ENCODE measurements around the gene ADPGK.
"Not testable (repeated sequence)": the region's sequence is repeated elsewhere in the genome, so short reads cannot be mapped to it uniquely, and the experiment has no call there.

Gene ADPGK

DNA sequence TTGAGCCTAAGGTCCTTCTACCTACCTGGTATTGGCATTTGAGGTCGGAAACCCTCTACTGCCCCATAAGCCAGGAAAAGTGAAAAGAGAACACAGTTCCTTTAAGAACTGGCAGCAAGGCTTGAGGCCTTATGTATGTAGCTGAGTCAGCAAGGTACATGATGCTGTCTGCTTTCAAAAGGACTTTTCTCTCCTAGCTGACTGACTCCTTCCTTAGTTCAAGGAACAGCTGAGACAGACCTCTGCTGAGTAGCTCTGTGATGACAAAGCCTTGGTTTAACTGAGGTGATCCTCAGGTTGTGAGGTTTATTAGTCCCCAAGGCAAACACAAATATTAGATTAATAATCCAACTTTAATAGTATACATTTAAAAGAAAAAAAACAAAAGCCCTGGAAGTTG lies 45.8 kb downstream of the ADPGK start:
- DNase-seq = no peak

DNA sequence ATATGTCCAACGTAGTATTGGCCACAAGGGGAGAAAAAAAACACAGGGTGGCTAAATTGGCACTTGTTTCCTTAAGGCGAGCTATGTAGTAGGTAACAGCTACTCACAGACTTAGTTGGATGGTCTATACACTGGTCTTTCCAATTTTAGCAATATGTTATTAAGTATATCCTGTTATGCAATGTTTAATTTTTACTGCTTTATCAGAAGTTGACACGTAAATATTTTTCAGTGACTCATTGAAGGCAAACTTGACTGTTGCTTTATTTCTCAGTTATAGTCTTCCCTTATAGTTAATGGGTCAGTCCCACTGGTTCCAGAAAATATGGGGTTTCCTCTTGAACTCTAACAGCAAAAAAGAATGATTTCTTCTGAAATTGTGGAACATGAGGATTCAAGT lies 46.5 kb downstream of the ADPGK start:
- DNase-seq = no peak

DNA sequence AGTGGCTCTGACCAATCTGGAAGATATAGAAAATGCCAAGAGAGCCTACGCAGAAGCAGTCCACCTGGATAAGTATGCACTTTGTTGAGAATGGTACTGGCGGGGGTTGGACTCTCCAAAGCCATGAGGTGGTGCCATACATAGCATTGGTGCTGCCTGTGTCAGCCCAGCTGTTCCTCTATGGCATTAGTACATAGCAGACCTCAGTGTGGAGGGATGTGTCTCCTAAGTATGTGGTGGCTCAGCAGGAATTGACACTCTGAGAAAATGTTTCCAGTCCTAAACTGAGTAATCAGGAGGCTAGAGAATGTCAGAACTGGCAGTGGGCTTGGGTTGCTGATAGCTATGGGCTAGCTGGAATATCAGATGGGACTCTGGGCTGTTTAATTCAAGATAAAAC lies 48.4 kb downstream of the ADPGK start:
- DNase-seq = no peak

DNA sequence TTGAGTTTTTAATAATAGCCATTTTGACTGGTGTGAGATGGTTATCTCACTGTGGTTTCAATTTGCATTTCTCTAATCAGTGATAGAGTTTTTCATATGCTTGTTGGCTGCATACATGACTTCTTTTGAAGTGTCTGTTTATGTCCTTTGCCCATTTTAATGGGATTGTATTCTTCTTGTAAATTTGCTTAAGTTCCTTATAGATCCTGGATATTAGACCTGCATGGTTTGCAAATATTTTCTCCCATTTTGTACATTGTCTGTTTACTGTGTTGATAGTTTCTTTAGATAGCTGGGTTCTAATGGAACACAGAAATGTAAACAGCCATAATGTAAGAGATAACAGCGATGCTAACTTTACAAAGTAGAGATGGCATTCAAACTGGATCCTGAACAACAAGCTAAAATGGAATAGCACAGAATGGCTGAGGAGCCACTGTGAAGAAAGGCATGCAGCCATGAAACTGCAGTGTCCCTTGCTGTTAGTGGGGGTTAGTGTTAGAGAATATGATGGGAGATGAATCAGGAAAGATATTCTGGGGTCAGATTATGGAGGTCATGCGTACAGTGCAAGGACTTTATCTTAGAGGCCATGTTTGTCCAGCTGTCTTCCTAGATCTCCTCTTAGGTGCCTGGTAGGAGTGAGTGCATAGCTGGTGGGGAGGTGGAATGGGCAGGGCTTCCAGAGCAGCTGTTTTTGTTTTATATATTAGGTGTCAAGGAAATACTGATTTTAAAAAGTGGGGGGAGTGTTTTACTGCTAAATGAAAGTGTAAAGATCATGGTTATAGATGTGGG lies 49.4 kb downstream of the ADPGK start:
- DNase-seq = no peak

DNA sequence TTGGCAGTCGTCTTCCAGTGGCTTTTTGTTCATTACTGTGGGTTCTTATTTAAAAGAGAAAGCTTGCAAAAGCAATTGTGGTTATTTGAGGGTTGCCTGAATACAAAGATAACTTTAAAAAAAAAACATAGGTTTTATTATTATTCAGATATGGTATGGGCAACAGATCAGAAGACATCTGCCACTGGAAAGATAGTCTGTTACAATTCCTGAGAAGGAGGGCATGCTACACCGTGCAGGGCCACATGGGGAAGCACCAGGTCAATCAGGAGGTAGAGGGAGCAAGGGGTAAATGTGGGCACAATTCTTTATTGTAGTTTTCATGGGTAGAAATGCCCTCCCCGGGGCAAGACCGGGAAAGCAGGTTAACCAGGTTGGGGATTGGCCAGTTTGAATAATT lies 51.0 kb downstream of the ADPGK start:
- no peak for DNase-seq

DNA sequence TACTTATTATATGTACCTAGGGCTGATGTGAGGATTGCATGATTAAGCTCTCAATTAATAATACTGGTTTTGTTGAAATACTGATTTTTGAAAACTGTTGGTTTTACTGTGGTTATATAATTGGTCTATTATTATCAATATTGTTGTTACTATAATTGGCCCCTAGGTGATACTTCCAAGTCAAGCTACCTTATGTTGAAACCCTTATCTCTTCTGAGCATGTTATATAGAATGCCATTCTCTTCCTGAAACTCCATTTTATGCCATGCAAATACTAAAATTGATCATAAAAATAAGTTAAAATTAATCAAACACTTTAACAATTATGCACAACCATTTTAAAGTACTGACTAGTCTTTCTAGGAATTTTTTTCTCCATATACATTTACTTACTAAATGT lies 51.5 kb downstream of the ADPGK start:
- DNase-seq = no peak

DNA sequence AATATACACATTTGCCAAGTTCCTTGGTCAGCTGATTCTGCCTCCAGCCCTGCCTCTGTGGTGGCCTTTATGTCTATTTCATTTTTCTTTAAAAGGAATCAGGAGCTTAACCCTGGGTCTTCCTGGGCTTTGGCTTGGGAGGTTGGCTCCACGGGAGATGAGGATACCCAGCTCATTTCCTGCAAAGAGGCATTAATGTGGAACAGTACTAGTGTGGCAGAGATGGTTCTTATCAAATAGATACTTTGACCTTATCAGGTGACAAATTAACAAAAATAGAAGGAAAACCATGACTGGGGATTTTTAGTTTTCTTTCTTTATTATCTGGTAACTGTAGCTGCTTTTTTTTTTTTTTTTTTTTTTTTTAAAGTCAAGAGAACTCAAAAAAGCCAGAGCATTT lies 54.7 kb downstream of the ADPGK start:
- no peak for DNase-seq

DNA sequence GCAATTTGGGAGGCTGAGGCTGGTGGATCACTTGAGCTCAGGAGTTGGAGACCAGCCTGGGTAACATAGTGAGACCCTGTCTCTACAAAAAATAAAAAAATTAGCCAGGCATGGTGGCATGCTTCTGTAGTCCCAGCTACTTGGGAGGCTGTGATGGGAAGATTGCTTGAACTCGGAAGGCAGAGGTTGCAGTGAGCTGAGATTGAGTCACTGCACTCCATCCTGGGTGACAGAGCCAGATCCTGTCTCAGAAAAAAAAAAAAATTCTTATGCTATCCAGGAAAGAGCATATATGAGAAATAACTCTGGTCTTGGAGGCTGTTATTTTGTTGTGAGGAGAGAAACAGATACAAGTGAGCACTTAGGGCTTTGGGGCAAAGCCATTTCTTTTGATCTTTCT lies 55.3 kb downstream of the ADPGK start:
- not testable (repeated sequence) for DNase-seq

DNA sequence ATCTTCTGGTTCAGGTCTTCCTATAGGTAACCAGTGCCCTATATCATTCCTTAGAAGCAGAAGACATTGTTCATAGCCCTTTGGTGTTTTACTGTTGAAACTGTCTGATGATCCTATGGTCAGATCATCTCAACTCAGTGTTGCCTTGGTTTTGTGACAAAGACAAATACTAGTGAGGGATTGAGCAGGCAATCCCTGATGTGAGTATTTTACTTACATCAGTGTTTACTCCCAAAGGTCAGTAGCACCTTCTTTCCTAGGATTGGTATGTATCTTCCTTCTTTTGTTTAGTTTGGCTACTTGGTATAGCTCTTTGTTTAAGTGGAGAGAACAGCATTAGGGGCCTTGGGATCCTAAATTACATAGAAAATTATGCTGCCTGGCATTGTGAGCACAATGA lies 56.4 kb downstream of the ADPGK start:
- DNase-seq = no peak

DNA sequence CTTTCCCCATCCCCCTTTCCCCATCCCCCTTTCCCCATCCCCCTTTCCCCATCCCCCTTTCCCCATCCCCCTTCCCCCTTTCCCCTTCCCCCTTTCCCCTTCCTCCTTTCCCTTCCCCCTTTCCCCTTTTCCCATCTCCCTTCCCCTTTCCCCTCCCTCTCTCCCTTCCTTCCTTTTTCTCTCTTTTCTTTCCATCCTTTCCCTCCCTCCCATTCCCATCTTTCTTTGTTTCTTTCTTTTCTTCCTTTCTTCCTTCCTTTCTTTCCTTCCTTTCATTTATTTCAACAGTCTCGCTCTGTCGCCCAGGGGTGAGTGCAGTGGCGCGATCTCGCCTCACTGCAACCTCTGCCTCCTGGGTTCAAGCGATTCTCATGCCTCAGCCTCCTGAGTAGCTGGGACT lies 57.7 kb downstream of the ADPGK start:
- not testable (repeated sequence) for DNase-seq

DNA sequence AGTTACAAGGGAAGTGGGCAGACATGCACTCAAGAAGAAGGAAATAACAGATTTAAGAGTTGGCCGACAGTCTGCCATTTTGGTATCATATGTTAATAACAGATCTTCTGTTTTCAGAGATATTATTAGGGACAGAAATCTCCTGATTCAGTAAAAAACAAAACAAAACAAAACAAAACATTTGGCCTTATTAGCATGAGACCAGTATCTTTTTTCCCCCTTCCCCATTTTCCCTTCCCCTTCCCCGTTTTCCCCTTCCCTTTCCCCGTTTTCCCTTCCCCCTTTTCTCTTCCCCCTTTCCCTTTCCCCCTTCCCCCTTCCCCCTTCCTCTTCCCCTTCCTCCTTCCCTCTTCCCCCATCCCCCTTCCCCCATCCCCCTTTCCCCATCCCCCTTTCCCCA lies 58.1 kb downstream of the ADPGK start:
- DNase-seq = no peak

DNA sequence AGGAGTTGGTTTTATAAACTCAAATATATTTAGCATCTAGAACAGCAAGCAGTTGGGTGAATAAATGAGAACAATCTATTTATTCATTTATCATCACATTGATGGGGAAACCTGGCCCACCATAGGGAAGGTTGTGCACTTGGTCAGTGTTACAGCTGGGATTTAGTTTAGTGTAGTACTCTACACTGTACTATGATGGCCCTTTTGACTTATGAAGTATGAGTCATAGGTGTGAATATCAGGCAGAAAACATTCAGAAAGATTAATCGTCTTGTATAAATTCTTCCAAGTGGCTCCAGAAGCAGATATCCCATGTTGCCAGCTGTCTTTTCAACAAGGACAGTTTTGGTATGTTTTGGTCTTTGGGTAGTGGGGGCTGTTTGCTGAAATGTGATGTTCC lies 59.5 kb downstream of the ADPGK start:
- no peak for DNase-seq

DNA sequence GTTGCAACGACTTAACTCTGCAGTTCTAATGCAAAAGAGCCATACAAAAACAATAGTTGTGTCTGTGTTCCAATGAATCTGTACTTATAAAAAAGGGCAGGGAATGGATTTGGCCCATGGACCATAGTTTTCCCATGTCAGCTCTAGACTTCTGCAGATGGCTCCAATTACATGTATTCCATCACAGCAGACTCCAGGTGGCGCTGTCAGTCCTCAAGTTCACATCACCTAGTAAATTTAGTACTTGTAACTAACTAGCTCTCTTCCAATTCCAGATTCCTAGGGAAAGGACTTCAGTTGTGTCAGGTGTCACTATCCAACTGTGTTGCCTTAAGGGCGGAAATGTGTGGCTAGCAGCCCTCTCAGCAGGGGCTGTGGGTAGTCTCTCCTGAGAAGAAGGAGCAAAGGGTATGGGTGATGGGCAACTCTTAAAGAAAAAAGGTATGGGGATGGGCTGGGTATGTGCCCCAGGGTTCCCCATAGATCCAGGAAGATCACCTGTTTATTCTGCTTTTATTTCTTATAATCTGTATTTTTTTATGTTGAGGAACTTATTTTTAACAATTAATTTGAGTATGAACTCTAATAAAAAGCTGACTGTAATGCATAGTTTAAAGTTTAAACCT lies 61.4 kb downstream of the ADPGK start:
- DNase-seq = peak; percentile 25

DNA sequence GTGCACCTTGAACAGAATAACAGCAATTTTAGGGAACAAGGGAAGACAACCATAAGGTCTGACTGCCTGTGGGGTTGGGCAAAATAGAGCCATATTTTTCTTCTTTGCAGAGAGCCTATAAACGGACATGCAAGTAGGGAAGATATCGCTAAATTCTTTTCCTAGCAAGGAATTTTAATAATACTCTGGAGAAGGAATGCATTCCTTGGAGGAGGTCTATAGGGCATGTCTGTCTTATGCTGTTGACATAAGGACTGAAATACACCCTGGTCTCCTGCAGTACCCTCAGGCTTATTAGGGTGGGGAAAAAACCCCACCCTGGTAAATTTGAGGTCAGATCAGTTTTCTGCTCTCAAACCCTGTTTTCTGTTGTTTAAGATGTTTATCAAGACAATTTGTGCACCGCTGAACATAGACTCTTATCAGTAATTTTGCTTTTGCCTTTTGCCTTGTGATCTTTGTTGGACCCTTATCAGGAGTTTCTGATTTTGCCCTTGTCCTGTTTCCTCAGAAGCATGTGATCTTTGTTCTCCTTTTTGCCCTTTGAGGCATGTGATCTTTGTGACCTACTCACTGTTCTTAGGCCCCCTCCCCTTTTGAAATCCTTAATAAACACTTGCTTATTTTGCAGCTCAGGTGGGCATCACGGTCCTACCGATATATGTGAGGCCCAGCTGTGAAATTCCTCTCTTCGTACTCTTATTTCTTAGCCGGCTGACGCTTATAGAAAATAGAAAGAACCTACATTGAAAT lies 74.8 kb downstream of the ADPGK start:
- DNase-seq = not testable (repeated sequence)

DNA sequence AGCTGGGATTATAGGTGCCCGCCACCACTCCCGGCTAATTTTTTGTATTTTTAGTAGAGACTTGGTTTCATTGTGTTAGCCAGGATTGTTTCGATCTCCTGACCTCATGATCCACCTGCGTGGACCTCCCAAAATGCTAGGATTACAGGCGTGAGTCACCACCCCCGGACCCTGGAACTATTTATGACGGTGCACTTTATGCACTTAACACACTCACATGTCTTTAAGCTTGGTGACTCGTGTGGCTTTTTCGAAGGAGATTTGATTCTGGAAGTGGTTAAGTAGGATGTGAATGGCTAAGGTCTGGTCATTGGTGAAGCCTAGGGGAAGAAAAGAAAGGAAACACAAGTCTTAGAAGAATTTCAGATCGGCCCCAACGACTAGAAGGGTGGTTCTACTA lies 77.3 kb downstream of the ADPGK start:
- no peak for DNase-seq

Data from NCI-H2227 treated with DMSO at 0.1 percent for 48 hours (cell line).